ENCODE measurements around the gene CHRDL2. TPM values are rescaled to one million over a fixed set of nuclear protein-coding genes. Genes with fewer than 3 reads are reported as not detected.
"Not testable (repeated sequence)": the region's sequence is repeated elsewhere in the genome, so short reads cannot be mapped to it uniquely, and the experiment has no call there.

Gene CHRDL2
- total RNA-seq, result not detected in 2 replicates

- no peak for DNase-seq (ENCODE audit: low read depth, low spot score)
Measured at GRCh38 chr11:74731301-74732094, at the start of gene CHRDL2. Gene CHRDL2 (minus strand): TSS chr11:74731426. CDS start chr11:74730888, 538 bp downstream.

- no peak for DNase-seq (ENCODE audit: low read depth, low spot score)
Measured at GRCh38 chr11:74780248-74781005, 49.2 kb upstream of the CHRDL2 start.

- DNase-seq (ENCODE audit: low read depth, low spot score), result no peak
Measured at GRCh38 chr11:74778581-74778980, 47.4 kb upstream of the CHRDL2 start.

- DNase-seq (ENCODE audit: low read depth, low spot score), result no peak
Measured at GRCh38 chr11:74777877-74778276, 46.7 kb upstream of the CHRDL2 start.

GRCh38 chr11:74777038-74777437 lies 45.8 kb upstream of the CHRDL2 start:
- DNase-seq (ENCODE audit: low read depth, low spot score), result no peak

GRCh38 chr11:74776546-74776945 lies 45.3 kb upstream of the CHRDL2 start:
- DNase-seq (ENCODE audit: low read depth, low spot score), result no peak

- DNase-seq (ENCODE audit: low read depth, low spot score), result no peak
Measured at GRCh38 chr11:74775762-74776161, 44.5 kb upstream of the CHRDL2 start.

GRCh38 chr11:74773476-74773875 lies 42.2 kb upstream of the CHRDL2 start:
- no peak for DNase-seq (ENCODE audit: low read depth, low spot score)

GRCh38 chr11:74771139-74771538 lies 39.9 kb upstream of the CHRDL2 start:
- no peak for DNase-seq (ENCODE audit: low read depth, low spot score)

- peak; percentile 71 for DNase-seq (ENCODE audit: low read depth, low spot score)
Measured at GRCh38 chr11:74770456-74770855, 39.2 kb upstream of the CHRDL2 start.

GRCh38 chr11:74769055-74769707 lies 38.0 kb upstream of the CHRDL2 start:
- DNase-seq (ENCODE audit: low read depth, low spot score), result no peak

- DNase-seq (ENCODE audit: low read depth, low spot score), result not testable (repeated sequence)
Measured at GRCh38 chr11:74768172-74768651, 37.0 kb upstream of the CHRDL2 start.

GRCh38 chr11:74766905-74767304 lies 35.7 kb upstream of the CHRDL2 start:
- DNase-seq (ENCODE audit: low read depth, low spot score), result no peak

GRCh38 chr11:74756571-74756970 lies 25.3 kb upstream of the CHRDL2 start:
- DNase-seq (ENCODE audit: low read depth, low spot score), result no peak

GRCh38 chr11:74755395-74755995 lies 24.3 kb upstream of the CHRDL2 start:
- no peak for DNase-seq (ENCODE audit: low read depth, low spot score)

GRCh38 chr11:74754507-74755252 lies 23.5 kb upstream of the CHRDL2 start:
- peak; percentile 81 for DNase-seq (ENCODE audit: low read depth, low spot score)

GRCh38 chr11:74751303-74751702 lies 20.1 kb upstream of the CHRDL2 start:
- DNase-seq (ENCODE audit: low read depth, low spot score), result no peak

- DNase-seq (ENCODE audit: low read depth, low spot score), result not testable (repeated sequence)
Measured at GRCh38 chr11:74750598-74750997, 19.4 kb upstream of the CHRDL2 start.

GRCh38 chr11:74749965-74750296 lies 18.7 kb upstream of the CHRDL2 start:
- DNase-seq (ENCODE audit: low read depth, low spot score), result no peak

- no peak for DNase-seq (ENCODE audit: low read depth, low spot score)
Measured at GRCh38 chr11:74749127-74749964, 18.1 kb upstream of the CHRDL2 start.
